ENCODE results near the gene MSI2.

DNA sequence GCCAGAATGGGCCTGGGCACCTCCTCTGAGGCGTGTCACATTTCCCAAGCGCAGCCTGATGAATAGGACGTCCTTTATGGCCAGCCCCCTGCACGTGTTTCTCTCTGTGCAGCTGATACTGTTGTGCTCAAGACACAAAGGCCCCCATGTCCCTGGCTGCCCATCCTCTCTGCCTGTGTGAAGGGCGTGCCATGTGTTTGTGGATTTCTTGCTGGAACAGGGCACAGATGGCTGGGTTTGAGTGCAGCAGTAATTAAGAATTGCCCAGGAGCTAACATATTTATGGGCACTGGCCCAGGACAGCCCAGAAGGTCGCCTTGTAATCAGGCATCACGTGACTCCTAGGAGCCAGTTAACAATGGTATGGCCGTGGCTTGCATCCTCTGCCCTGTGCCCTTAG, 307.6 kb downstream of the MSI2 start:
- TF ChIP-seq POLR2A (IDR thresholded peaks at IDR 0.05; ENCODE audit: low read depth, low read length) (no peak), TAF1 (IDR thresholded peaks at IDR 0.05; ENCODE audit: borderline replicate concordance, low read depth, low read length) (no peak)
